Activated CD4-positive, alpha-beta T cell treated with anti-CD3 and anti-CD28 coated beads for 36 hours (primary cell): ENCODE results near the gene SC5D. TPM values are rescaled to one million over a fixed set of nuclear protein-coding genes. Genes with fewer than 3 reads are reported as not detected.

Experiments used
- ATAC-seq: fragments of 200-7000 bp; cut with Tn5 transposase; one replicate; pipeline ENCODE4 v1.10.0; 2021; ENCODE audit warnings: mild to moderate bottlenecking, moderate library complexity
- CTCF ChIA-PET: fragments of 350-600 bp; sonication (Branson Sonifier 250); formaldehyde crosslinking; loops from one replicate; lab custom pipeline; 2021; ENCODE audit warnings: antibody characterized with exemption; lab: Charles Lee
- POLR2A ChIA-PET: fragments of 350-600 bp; sonication (Branson Sonifier 250); formaldehyde crosslinking; loops from one replicate; lab custom pipeline; 2021; ENCODE audit warnings: antibody characterized with exemption, inconsistent platforms; lab: Charles Lee
- DNase-seq: peaks from one replicate; pipeline ENCODE4 v3.0.0-alpha.2; 2020
- H3K27ac Mint-ChIP-seq: one replicate; pipeline ENCODE4 v1.8.0; 2021; ENCODE audit warnings: mixed read lengths
- H3K27me3 Mint-ChIP-seq: one replicate; pipeline ENCODE4 v1.8.0; 2021; ENCODE audit warnings: mixed read lengths
- H3K36me3 Mint-ChIP-seq: one replicate; pipeline ENCODE4 v1.8.0; 2021; ENCODE audit warnings: low read depth, mixed read lengths
- H3K4me1 Mint-ChIP-seq: one replicate; pipeline ENCODE4 v1.8.0; 2021; ENCODE audit warnings: mixed read lengths
- H3K4me3 Mint-ChIP-seq: one replicate; pipeline ENCODE4 v1.8.0; 2021; ENCODE audit warnings: mild to moderate bottlenecking, moderate library complexity, mixed read lengths
- H3K9me3 Mint-ChIP-seq: one replicate; pipeline ENCODE4 v1.8.0; 2021; ENCODE audit warnings: low read depth, mixed read lengths
- intact Hi-C, 2 experiments: fragments of 100-400 bp; cut with DNase I in 1 of 2; cut with micrococcal nuclease in 1 of 2; formaldehyde crosslinking; loops; one replicate each; pipeline versions ENCODE4 v1.14.2 to v1.15.1; 2022 to 2024; cut with DNase I, micrococcal nuclease
- total RNA-seq, 2 experiments: library from RNA; stranded (reverse); gene quantifications; one replicate each; pipeline ENCODE4 v1.2.3, GENCODE V29; 2021

SC5D gene
- total RNA-seq, 2 experiments from 2014 or later, result 22.3 to 29.9 TPM

DNA sequence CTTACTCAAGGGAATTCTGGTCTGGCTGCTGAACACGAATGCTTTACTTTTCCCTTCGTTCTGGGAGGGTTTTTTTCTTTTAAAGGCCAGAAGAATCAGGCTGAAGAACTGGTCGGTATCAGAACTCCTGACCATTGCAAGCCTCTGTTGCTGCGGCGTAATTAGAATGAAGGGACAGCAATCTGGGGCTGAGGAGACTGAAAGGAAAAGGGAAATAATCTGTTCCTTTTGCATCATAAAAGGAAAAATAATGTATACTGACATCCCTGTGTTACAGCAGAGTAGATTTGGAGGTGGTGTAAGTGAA is 670 bp downstream of the SC5D start:
- ChIA-PET POLR2A (no interaction called here), CTCF (interaction anchor here (0.7 to 0.9 kb wide), 2 partner anchors 47 to 362 kb away, joined by 3 to 4 read pairs; no protein-coding TSS in a partner anchor)
- Mint-ChIP-seq H3K4me3 (peak overlapping the region; percentile 81), H3K27me3 (no peaks in the 10 kb centered on the region), H3K9me3 (no peaks in the 10 kb centered on the region), H3K4me1 (peaks cover 38% of the 10 kb centered on the region), H3K27ac (peak overlapping the region; percentile 91), H3K36me3 (peaks cover 6% of the 10 kb centered on the region)
- no peak for ATAC-seq
- intact Hi-C loops, result loop anchor here (2.0 to 5.0 kb wide), 6 partner anchors 44 to 1768 kb away; partner anchors contain the start of gene ARHGEF12 (in 1 of the 2)
- DNase-seq, result no peak

DNA sequence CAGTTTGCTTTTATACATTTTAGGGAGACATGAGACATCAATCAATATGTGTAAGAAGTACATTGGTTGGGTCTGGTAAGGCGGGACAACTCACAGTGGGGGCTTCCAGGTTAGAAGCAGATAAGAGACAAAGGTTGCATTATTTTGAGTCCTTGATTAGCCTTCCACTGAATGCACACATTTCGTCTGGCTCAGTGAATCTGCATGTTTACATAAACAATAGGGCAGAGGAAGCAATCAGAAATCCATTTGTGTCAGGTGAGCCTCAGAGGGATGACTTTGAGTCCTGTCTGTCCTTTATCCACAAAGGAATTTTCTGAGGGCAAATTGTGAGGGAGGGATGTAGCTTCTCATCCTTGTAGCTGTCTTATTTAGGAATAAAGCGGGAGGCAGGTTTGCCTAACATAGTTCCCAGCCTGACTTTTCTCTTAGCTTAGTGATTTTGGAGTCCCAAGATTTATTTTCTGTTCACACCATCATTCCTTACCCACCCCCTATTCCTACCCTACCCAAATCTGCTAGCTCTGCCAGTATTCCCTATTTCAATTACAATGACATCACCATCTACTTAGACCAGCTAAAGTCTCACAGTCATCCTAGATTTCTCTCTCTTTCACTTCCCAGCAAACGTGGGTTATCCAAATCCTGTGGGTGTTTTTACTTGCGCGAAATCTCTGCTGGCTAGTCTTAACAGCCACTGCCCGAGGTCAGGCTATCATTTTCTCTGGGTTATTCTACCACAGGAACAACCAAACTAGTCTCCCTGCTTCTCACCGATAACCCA is 2.9 kb downstream of the SC5D start:
- Mint-ChIP-seq H3K4me1 (peaks cover 43% of the 10 kb centered on the region), H3K4me3 (no peak overlapping the region), H3K27ac (peak overlapping the region; percentile 10), H3K27me3 (no peaks in the 10 kb centered on the region), H3K36me3 (peaks cover 11% of the 10 kb centered on the region), H3K9me3 (peaks cover 2% of the 10 kb centered on the region)
- ChIA-PET CTCF (interaction anchor here (0.6 to 1.6 kb wide), 2 partner anchors 161 to 448 kb away, joined by 3 to 4 read pairs; no protein-coding TSS in a partner anchor), POLR2A (interaction anchor here (0.6 kb wide), 1 partner anchor 186 kb away, joined by 4 read pairs; no protein-coding TSS in a partner anchor)
- ATAC-seq (no peak), DNase-seq (no peak)
- intact Hi-C loops, result no loop called here

DNA sequence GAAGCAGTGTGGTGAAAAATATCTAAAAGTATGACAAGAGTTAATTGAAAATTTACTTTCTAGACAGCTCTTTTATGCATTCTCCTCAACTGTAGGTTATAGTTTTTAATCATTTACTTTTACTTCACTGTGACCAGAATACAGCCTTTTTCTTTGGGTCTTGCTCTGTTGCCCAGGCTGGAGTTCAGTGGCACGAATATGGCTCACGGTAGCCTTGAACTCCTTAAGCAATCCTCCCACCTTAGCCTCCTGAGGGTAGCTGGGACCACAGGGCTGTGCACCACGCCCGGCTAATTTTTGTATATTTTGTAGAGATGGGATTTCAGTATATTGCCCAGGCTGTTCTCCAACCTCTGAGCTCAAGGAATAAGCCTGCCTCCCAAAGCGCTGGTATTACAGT is 5.3 kb downstream of the SC5D start:
- Mint-ChIP-seq H3K4me1 (peaks cover 43% of the 10 kb centered on the region), H3K36me3 (peaks cover 11% of the 10 kb centered on the region), H3K4me3 (no peak overlapping the region), H3K27me3 (no peaks in the 10 kb centered on the region), H3K9me3 (peaks cover 2% of the 10 kb centered on the region), H3K27ac (no peak overlapping the region)
- ATAC-seq (no peak), DNase-seq (no peak)
- intact Hi-C loops, result no loop called here
- CTCF ChIA-PET, result no interaction called here
- POLR2A ChIA-PET, result no interaction called here

DNA sequence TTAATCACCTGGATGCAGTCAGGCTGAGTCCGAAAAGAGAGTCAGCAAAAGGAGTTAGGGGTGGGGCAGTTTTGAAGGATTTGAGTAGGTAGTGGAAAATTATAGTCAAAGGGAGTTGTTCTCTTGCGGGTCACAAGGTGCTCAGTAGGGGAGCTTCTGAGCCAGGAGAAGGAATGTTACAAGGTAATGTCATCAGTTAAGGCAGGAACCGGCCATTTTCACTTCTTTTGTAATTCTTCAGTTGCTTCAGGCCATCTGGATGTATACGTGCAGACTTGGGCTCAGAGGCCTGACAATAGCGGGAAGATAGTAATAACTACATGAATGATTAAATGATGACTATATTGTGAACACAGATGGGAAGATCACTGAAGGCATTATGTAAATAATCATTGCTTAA is 6.2 kb downstream of the SC5D start:
- intact Hi-C loops, result no loop called here
- peak; percentile 61 for ATAC-seq
- Mint-ChIP-seq H3K4me1 (peaks cover 41% of the 10 kb centered on the region), H3K9me3 (peaks cover 2% of the 10 kb centered on the region), H3K27ac (peak overlapping the region; percentile 26), H3K36me3 (peaks cover 13% of the 10 kb centered on the region), H3K4me3 (no peak overlapping the region), H3K27me3 (no peaks in the 10 kb centered on the region)
- ChIA-PET POLR2A (no interaction called here), CTCF (interaction anchor here (0.6 kb wide), 1 partner anchor 47 kb away, joined by 3 read pairs; no protein-coding TSS in a partner anchor)
- DNase-seq, result no peak

DNA sequence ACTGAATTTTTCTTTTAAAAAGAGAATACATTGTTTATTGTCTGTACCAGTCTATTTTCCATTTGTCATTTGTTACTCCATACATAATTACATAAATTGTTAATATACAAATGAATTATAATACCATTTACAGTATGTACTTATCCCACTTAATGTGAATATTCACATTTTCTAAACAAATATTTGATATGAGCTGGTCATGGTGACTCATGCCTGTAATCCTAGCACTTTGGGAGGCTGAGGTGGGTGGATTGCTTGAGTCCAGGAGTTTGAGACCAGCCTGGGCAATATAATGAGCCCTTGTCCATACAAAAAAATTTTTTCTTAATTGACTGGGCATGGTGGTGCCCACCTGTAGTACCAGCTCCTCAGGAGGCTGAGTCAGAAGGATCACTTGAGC is 6.8 kb downstream of the SC5D start:
- ATAC-seq (no peak), DNase-seq (no peak)
- Mint-ChIP-seq H3K4me1 (peaks cover 38% of the 10 kb centered on the region), H3K27me3 (no peaks in the 10 kb centered on the region), H3K9me3 (peaks cover 2% of the 10 kb centered on the region), H3K4me3 (no peak overlapping the region), H3K36me3 (peaks cover 15% of the 10 kb centered on the region), H3K27ac (no peak overlapping the region)
- ChIA-PET CTCF (interaction anchor here (0.6 to 1.2 kb wide), 2 partner anchors 47 to 292 kb away, joined by 3 read pairs; no protein-coding TSS in a partner anchor), POLR2A (no interaction called here)
- intact Hi-C loops, result no loop called here

DNA sequence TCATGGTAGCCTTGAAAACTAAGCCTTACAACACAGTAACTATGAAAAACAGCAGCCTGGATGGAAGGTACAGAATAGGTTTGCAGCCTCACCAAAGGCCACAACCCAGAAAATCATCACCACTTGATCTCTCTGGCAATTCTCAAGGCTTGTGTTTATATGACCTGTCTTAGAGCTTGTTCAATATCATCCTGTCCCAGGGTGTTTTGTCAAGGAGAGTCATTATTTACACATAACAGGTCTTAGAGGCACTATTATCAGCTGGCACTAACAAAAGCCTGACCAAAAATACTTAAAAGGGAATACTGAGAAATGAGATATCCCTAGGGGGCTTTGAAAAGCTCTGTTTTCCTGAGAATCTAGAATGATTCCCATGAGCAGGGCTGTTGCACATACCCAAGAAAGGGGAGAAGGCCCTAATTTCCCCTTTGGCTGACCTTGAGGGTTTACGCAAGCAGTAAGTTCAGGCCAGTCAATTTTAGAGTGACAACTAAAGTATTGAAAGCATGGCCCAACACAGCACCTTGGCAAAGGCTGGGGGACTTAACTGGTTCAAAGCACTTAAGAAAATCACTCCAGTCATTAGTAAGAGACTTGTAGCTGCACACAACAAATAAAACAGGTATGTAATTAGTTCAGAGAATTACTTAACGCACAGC is 7.9 kb downstream of the SC5D start:
- no peak for ATAC-seq
- no peak overlapping the region for H3K4me3 Mint-ChIP-seq
- intact Hi-C loops, result no loop called here
- ChIA-PET POLR2A (no interaction called here), CTCF (interaction anchor here (0.7 to 1.2 kb wide), 3 partner anchors 8 to 397 kb away, joined by 3 read pairs; partner anchors contain the start of gene SC5D)
- H3K9me3 Mint-ChIP-seq, result peaks cover 2% of the 10 kb centered on the region
- H3K36me3 Mint-ChIP-seq, result peaks cover 22% of the 10 kb centered on the region
- H3K27ac Mint-ChIP-seq, result no peak overlapping the region
- H3K4me1 Mint-ChIP-seq, result peaks cover 29% of the 10 kb centered on the region
- H3K27me3 Mint-ChIP-seq, result no peaks in the 10 kb centered on the region
- DNase-seq, result no peak

DNA sequence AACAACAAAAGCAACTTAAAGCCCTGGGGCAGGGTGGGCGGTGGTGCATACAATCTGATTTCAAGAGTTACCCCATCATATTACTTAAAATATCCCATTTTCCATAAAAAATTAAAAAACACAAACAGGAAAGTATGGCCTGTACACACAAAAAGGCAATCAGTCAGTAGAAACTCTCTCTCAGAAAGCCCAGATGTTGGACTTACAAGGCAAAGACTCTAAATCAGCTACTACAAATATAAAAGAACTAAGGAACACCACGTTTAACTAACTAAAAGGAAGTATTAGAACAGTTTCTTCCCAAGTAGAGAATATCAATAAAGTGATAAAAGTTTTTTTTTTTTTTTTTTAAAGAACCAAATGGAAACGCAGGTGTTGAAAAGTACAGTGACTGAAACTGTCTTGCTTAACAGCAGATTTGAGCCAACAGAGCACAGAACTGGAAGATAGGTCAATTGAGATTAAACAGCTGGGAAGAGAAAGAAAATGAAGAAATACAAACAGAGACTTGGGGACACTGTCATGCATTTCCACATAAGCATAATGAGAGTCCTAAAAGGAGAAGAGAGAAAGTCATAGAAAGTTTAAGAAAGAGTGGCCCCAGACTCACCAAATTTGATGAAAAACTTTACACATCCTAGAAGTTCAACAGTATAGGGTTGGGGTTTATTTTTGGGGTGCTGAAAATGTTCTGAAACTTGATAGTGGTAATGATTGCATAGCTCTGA is 8.6 kb downstream of the SC5D start:
- H3K36me3 Mint-ChIP-seq, result peaks cover 27% of the 10 kb centered on the region
- intact Hi-C loops, result no loop called here
- POLR2A ChIA-PET, result no interaction called here
- DNase-seq (no peak), ATAC-seq (no peak)
- no peak overlapping the region for H3K4me3 Mint-ChIP-seq
- H3K9me3 Mint-ChIP-seq, result peaks cover 2% of the 10 kb centered on the region
- H3K27ac Mint-ChIP-seq, result no peak overlapping the region
- peaks cover 22% of the 10 kb centered on the region for H3K4me1 Mint-ChIP-seq
- no peaks in the 10 kb centered on the region for H3K27me3 Mint-ChIP-seq
- CTCF ChIA-PET, result interaction anchor here (0.7 to 1.0 kb wide), 2 partner anchors 9 to 396 kb away, joined by 3 read pairs; partner anchors contain the start of gene SC5D

DNA sequence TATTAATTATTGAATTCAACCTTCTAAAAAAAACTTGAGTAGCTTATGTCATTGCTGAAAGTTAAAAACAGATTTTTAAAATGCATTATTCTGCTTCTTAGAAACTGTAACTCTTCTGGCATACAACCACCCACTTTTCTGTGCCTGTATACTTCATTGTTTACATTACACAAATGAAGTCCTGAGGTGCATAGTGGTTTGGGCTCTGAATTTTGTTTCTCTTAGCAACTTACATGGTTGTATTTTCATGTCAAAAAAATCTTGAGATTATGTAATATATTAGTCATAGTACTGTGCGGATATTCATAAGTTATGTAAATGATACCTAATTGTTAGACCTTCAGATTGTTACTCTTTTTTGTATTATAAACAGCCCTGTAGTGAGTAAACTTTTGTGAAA is 12.2 kb downstream of the SC5D start:
- CTCF ChIA-PET, result no interaction called here
- H3K4me1 Mint-ChIP-seq, result peaks cover 9% of the 10 kb centered on the region
- no peaks in the 10 kb centered on the region for H3K27me3 Mint-ChIP-seq
- no peak for ATAC-seq
- no peak overlapping the region for H3K27ac Mint-ChIP-seq
- POLR2A ChIA-PET, result no interaction called here
- H3K9me3 Mint-ChIP-seq, result no peaks in the 10 kb centered on the region
- H3K36me3 Mint-ChIP-seq, result peaks cover 27% of the 10 kb centered on the region
- DNase-seq, result no peak
- H3K4me3 Mint-ChIP-seq, result no peak overlapping the region
- intact Hi-C loops, result no loop called here

DNA sequence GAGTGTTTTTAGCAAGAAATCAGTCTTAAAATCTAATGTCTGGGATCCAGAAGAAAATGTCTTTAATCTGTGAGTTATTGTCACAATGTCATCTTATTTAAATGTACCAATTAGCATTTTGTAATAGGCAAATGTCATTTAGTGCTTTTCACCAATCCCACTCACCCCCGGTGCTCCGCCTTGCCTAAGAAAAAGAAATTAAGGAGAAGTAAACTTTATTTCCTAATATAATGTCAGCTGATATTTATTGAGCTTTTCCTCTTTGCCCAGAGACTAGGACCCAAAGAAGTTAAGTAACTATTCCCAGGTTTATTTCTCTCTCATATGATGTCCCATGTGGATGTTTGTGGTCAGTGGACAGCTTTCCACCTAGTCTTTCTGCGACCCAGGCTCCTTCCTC is 16.2 kb downstream of the SC5D start:
- H3K27me3 Mint-ChIP-seq, result no peaks in the 10 kb centered on the region
- intact Hi-C loops, result no loop called here
- POLR2A ChIA-PET, result no interaction called here

DNA sequence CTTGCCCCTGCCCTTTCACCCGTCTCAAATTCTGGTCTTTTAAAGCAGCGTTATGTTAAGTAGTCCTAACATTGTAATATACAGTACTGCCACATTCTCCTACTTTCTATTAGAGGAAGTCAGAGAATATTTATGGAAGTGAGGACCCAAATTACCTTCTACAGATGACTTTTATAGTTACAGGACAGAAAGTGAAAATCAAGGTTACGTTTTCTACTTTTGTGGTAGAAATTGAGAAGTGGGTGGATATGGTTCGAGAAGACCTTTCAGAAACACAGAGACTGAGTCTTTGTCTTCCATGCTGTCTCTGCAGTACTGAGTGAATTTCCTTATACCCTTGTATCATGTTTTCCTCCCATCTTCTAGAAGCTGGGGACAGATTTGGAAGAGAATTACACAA is 17.1 kb downstream of the SC5D start:
- peaks cover 32% of the 10 kb centered on the region for H3K36me3 Mint-ChIP-seq
- no peak overlapping the region for H3K4me3 Mint-ChIP-seq
- H3K27ac Mint-ChIP-seq, result peak overlapping the region; percentile 44

More for the DNA sequence above, 16.2 kb downstream of the SC5D start:
- Mint-ChIP-seq H3K36me3 (peaks cover 36% of the 10 kb centered on the region), H3K27ac (no peak overlapping the region), H3K4me1 (peaks cover 34% of the 10 kb centered on the region), H3K9me3 (no peaks in the 10 kb centered on the region), H3K4me3 (no peak overlapping the region)
- ATAC-seq (no peak), DNase-seq (no peak)
- CTCF ChIA-PET, result interaction anchor here (0.8 to 1.0 kb wide), 2 partner anchors 32 to 302 kb away, joined by 3 read pairs; no protein-coding TSS in a partner anchor

DNA sequence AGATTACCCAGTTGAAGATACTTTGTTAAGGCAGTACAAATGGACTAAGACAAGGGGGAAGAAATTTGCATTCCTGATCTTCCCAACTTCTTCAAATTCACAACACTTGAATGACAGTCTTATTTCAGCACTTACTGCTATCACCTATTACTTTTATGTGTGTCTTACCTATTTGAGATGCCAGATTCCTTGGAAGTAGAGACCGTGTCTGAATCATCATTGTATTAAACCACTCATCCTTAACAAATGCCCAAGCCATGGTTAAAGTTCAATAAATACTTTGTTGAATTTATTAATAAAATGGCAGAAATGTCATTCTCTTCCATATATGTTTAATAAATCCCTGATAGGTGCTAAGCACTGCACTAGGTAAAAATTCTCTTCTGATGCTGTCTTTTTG is 18.3 kb downstream of the SC5D start:
- Mint-ChIP-seq H3K36me3 (peaks cover 24% of the 10 kb centered on the region), H3K4me3 (no peak overlapping the region), H3K27me3 (no peaks in the 10 kb centered on the region), H3K27ac (no peak overlapping the region), H3K9me3 (no peaks in the 10 kb centered on the region), H3K4me1 (peaks cover 35% of the 10 kb centered on the region)
- intact Hi-C loops, result no loop called here
- ChIA-PET POLR2A (no interaction called here), CTCF (interaction anchor here (0.7 kb wide), 1 partner anchor 77 kb away, joined by 3 read pairs; no protein-coding TSS in a partner anchor)
- ATAC-seq (no peak), DNase-seq (no peak)

More for the DNA sequence above, 17.1 kb downstream of the SC5D start:
- ChIA-PET POLR2A (no interaction called here), CTCF (interaction anchor here (0.8 to 1.0 kb wide), 3 partner anchors 33 to 301 kb away, joined by 3 read pairs; no protein-coding TSS in a partner anchor)
- Mint-ChIP-seq H3K27me3 (no peaks in the 10 kb centered on the region), H3K9me3 (no peaks in the 10 kb centered on the region), H3K4me1 (peaks cover 35% of the 10 kb centered on the region)
- ATAC-seq, result peak; percentile 58
- no peak for DNase-seq
- intact Hi-C loops, result no loop called here
